Activated T-helper 9 cell treated with anti-CD3 and anti-CD28 coated beads, Interleukin-2, amount 50 U/mL, for 16 hours (primary cell): ENCODE measurements around the gene NXNL1.

Experiments
- DNase-seq: peaks from one replicate; pipeline ENCODE4 v3.0.0-alpha.2; 2020; ENCODE audit warnings: low read depth

The NXNL1 gene

DNA sequence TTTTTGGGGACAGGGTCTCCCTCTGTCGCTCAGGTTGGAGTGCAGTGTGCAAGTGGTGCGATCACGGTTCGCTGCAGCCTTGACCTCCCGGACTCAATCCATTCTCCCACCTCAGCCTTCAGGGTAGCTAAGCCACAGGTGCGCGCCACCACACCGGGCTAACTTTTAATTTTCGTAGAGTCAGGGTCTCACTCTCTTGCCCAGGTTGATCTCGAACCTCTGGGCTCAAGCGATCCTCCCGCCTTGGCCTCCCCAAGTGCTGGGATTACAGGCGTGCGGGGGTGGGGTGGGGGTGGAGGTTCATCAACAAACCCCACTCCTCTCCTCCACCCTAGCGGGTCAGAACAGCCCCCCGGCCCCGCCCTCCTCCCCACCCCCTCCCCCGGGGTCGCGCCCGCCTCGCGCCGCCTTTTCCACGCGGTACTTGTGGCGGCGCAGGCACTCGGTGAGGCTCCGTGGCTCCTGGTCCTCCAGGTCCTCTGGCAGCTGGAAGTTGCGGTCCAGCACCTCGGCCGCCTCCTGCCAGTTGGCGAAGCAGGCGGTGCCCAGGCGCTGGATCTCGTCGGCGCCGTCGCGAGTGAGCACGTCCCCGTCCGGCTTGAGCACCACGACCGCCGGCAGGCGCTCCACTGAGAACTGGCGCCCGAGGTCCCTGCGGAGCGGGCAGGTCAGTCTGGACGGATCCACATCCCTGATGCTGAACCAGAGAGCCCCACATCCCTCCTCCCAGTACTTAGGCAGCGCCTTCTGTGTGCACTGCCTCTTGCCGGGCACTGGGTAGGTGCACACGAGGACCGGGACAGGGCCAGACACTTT is 5.2 kb downstream of the NXNL1 start:
- no peak for DNase-seq

- DNase-seq: no peak
These were observed 6.1 kb downstream of the NXNL1 start for GRCh38 chr19:17454576-17455071.

- no peak for DNase-seq
These were observed 8.9 kb downstream of the NXNL1 start for GRCh38 chr19:17451820-17452219.

DNA sequence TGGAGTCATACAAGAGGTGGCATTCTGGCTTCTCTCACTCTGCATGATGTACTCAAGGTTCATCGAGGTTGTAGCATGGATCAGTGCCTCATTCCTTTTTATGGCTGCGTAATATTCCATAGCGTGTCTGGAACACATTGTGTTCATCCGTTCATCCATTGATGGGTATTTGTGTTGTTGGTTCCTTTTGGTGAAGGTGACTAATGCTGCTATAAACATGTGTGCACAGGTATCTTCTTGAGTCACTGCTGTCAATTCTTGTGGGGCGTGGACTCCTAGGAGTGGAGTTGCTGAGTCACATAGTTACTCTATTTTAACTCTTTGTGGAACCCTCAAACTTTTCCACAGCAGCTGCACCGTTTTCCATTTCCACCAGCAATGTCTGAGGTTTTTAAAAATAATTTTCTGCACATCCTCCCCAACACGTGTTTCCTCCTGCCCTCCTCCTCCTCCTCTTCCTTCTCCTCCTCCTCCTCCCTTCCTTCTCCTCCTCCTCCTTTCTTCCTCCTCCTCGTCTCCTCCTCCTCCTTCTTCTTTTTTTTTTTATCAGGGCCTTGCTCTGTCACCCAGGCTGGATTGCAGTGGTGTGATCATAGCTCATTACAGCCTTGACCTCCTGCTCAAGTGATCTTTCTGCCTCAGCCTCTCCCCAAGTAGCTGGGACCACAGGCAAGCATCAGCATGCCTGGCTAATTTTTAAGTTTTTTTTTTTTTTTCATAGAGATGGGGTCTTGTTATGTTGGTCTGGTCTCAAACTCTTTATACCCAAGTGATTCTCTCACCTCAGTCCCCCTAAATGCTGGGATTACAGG is 10.3 kb downstream of the NXNL1 start:
- DNase-seq: peak; percentile 22

- DNase-seq: peak; percentile 37
These were observed 12.4 kb downstream of the NXNL1 start, which contains the start of gene TMEM221 for GRCh38 chr19:17448131-17448967. TSS of gene TMEM221 (minus strand) at chr19:17448668. CDS start at chr19:17448462, 206 bp downstream.

DNA sequence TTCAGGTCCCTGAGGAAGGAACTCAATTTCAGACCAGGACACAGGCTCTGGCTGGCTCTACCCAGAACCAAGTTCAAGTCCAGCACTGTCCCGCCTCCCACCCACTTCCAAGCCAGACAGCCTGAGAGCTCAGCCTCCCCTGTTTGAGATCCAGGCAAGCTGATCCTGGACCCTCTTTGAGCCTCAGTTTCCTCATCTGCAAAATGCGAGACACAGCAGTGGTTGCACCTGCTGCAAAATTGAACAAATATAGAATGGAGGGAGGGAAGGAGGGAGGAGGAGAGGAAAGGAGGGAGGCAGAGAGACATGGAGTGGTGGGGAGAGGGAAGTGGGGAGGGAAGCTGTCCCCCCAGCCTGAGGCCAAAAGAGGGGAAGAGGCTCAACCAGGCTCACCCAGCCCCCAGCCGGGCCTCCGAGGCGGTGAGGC is 13.0 kb downstream of the NXNL1 start:
- DNase-seq: no peak

DNA sequence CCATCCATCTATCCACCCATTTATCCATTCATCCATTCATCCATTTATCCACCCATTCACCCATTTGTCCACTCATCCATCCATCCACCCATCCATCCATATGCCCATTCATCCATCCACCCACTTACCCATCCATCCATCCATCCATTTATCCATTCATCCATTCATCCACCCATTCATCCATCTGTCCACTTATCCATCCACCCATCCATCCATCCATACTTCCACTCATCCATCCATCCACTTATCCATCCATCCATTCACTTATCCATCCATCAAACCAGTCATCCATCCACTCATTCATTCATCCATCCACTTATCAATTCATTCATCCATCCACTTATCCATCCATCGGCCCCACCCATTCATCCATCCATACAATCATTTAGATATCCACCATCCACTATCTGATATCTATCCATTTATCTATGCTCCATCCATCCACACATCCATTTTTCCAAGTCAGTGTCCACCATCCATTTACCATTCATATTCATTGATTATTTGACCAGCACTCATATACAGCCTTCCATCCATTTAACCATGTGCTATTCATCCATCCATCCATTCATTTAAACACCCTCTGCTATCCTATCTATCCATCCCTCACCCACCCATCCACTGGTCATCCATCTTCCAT is 15.1 kb downstream of the NXNL1 start:
- DNase-seq: no peak

- DNase-seq: no peak
These were observed 19.3 kb downstream of the NXNL1 start for GRCh38 chr19:17441241-17442021.

GRCh38 chr19:17436874-17437267 is 23.9 kb downstream of the NXNL1 start:
- no peak for DNase-seq

GRCh38 chr19:17436094-17436873 is 24.4 kb downstream of the NXNL1 start:
- DNase-seq: no peak

- DNase-seq: no peak
These were observed 25.5 kb downstream of the NXNL1 start for GRCh38 chr19:17435218-17435617.

DNA sequence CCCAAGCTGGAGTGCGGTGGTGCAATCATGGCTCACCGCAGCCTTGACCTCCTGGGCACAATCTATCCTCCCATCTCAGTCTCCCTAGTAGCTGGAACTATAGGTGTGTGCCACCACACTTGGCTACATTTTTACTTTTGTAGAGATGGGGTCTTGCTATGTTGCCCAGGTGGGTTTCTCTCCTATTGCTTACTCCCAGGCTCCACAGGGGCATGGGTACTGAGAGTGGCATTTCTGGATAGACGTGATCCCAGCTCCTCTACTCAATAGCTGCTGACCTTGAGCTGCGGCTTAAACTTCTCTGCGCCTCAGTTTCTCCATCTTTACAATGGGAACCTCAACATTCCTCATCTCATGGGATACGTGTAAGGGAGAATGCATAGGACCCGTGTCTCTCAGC is 29.3 kb downstream of the NXNL1 start:
- no peak for DNase-seq

DNA sequence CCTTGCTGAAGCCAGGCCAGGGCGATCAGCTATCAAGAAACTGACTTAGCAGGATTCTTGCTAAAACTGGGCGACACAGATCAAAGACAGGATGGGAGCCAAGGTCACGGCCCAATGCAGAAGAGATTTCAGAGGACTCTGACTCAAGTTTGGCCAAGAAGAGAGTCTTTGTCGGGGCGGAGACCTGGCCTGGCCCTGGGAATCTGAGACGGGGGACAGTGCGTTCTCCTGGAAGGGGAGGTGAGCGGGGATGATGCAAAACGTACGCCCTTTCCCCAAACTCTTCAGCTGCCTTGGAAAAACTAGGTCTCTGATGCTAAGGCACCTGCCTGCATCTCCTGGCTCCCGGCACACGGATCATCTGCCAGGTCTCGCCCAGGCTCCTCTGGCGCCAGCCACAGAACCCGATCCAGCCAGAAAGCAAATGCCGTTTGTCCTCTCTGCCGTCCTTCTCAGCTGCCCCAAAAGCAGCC is 31.0 kb downstream of the NXNL1 start:
- no peak for DNase-seq

- no peak for DNase-seq
These were observed 35.9 kb downstream of the NXNL1 start for GRCh38 chr19:17424743-17425365.

- DNase-seq: no peak
These were observed 37.1 kb downstream of the NXNL1 start for GRCh38 chr19:17423429-17424208.

- no peak for DNase-seq
These were observed 38.8 kb downstream of the NXNL1 start for GRCh38 chr19:17421942-17422341.

GRCh38 chr19:17420475-17420924 is 40.2 kb downstream of the NXNL1 start:
- DNase-seq: no peak
